Breast epithelium (tissue), 3 donors: ENCODE data around the gene CPA1.

Source experiments
- CTCF ChIP-seq, 3 donors: fragments of 450-650 bp; IDR thresholded peaks; one replicate each; pipeline ENCODE4 v1.5.1; 2016 to 2017; ENCODE audit warnings: antibody characterized with exemption in 3 of 3, mild to moderate bottlenecking in 3 of 3, moderate library complexity in 3 of 3
- POLR2A ChIP-seq: fragments of 450-650 bp; IDR thresholded peaks from one replicate; pipeline ENCODE4 v1.6.1; 2016; ENCODE audit warnings: antibody characterized with exemption, mild to moderate bottlenecking, moderate library complexity
- POLR2AphosphoS5 ChIP-seq, 3 donors: sonication (generic); formaldehyde crosslinking; IDR thresholded peaks; one replicate each; pipeline ENCODE4 v1.6.1; 2017; ENCODE audit warnings: antibody characterized with exemption in 3 of 3

GRCh38 chr7:130432886-130433285 is 52.6 kb downstream of the CPA1 start:
- TF ChIP-seq CTCF (IDR thresholded peaks at IDR 0.05) (no peak), POLR2A (no peak), POLR2AphosphoS5 (IDR thresholded peaks at IDR 0.05) (no peak)
